CD14-positive monocyte (primary cell): ENCODE results near the gene FXYD1. TPM values are rescaled to one million over a fixed set of nuclear protein-coding genes. Genes with fewer than 3 reads are reported as not detected.

Source experiments
- DNase-seq, 3 donors: peaks; one replicate each; pipeline ENCODE4 v3.0.0-alpha.2; 2011 to 2022
- H2AFZ ChIP-seq: 2 replicates; pipeline ENCODE4 v1.6.0; 2012; ENCODE audit warnings: mild to moderate bottlenecking, low read depth, low read length, inconsistent platforms; ENCODE audit not compliant: insufficient read depth, poor library complexity, severe bottlenecking
- H3K27ac ChIP-seq, 2 donors: 1 replicate in 1 of 2; 2 replicates in 1 of 2; pipeline ENCODE4 v1.5.1; 2012 to 2013; ENCODE audit warnings: low read length in 2 of 2, control low read depth in 1 of 2, inconsistent platforms in 1 of 2, low read depth in 1 of 2, mild to moderate bottlenecking in 1 of 2
- H3K27me3 ChIP-seq, 2 donors: one replicate each; pipeline versions ENCODE4 v1.6.0 to v1.6.1; 2011 to 2013; ENCODE audit warnings: low read length in 2 of 2; ENCODE audit not compliant: control insufficient read depth in 2 of 2, insufficient read depth in 2 of 2
- H3K36me3 ChIP-seq, 2 donors: replicated peaks in 1 of 2; 1 replicate in 1 of 2; 2 replicates in 1 of 2; pipeline versions ENCODE4 v1.5.1 to v1.6.1; 2012 to 2013; ENCODE audit warnings: low read length in 2 of 2, control low read depth in 1 of 2, inconsistent platforms in 1 of 2, mild to moderate bottlenecking in 1 of 2; ENCODE audit not compliant: insufficient read depth in 2 of 2, control insufficient read depth in 1 of 2
- H3K4me1 ChIP-seq, 2 donors: 1 replicate in 1 of 2; 2 replicates in 1 of 2; pipeline versions ENCODE4 v1.5.1 to v1.6.1; 2012 to 2013; ENCODE audit warnings: low read length in 2 of 2, control low read depth in 1 of 2, inconsistent platforms in 1 of 2, mild to moderate bottlenecking in 1 of 2, moderate library complexity in 1 of 2; ENCODE audit not compliant: insufficient read depth in 2 of 2, control insufficient read depth in 1 of 2
- H3K4me2 ChIP-seq: replicated peaks from 2 replicates; pipeline ENCODE3; 2012; ENCODE audit warnings: low read length, moderate library complexity, mild to moderate bottlenecking; ENCODE audit not compliant: poor library complexity, severe bottlenecking; ENCODE audit errors: extremely low read depth
- H3K4me3 ChIP-seq, 3 experiments: fragments of 200-600 bp in 1 of 3; sonication (generic) in 1 of 3; replicated peaks in 1 of 3; 1 replicate in 2 of 3; 2 replicates in 1 of 3; pipeline ENCODE4 v1.5.1; 2011 to 2013; ENCODE audit warnings: low read length in 3 of 3, mild to moderate bottlenecking in 3 of 3, control low read depth in 2 of 3, low read depth in 2 of 3, inconsistent platforms in 1 of 3, moderate library complexity in 1 of 3
- H3K79me2 ChIP-seq: 2 replicates; pipeline ENCODE4 v1.6.0; 2012; ENCODE audit warnings: mild to moderate bottlenecking, control low read depth, inconsistent platforms, low read length, moderate library complexity; ENCODE audit not compliant: insufficient read depth
- H3K9ac ChIP-seq: 2 replicates; pipeline ENCODE4 v1.6.0; 2017; ENCODE audit warnings: low read length, mild to moderate bottlenecking; ENCODE audit not compliant: insufficient read depth, poor library complexity, severe bottlenecking
- H3K9me3 ChIP-seq, 2 donors: replicated peaks in 1 of 2; 1 replicate in 1 of 2; 2 replicates in 1 of 2; pipeline versions ENCODE4 v1.5.1 to v1.6.1; 2012 to 2013; ENCODE audit warnings: low read length in 2 of 2, control low read depth in 1 of 2; ENCODE audit not compliant: control insufficient read depth in 1 of 2, insufficient read depth in 1 of 2
- H4K20me1 ChIP-seq: 2 replicates; pipeline ENCODE4 v1.6.0; 2012; ENCODE audit warnings: mild to moderate bottlenecking, low read length, control low read depth, moderate library complexity; ENCODE audit not compliant: insufficient read depth
- H3K27ac Mint-ChIP-seq, 7 donors: one replicate each; pipeline ENCODE4 v1.8.0; 2020; ENCODE audit warnings: mild to moderate bottlenecking in 7 of 7, mixed read lengths in 7 of 7, moderate library complexity in 6 of 7, inconsistent platforms in 2 of 7
- H3K27me3 Mint-ChIP-seq, 3 donors: one replicate each; pipeline ENCODE4 v1.8.0; 2021 to 2022; ENCODE audit warnings: low read depth in 3 of 3, mild to moderate bottlenecking in 3 of 3, mixed read lengths in 3 of 3, moderate library complexity in 3 of 3, inconsistent platforms in 1 of 3
- H3K36me3 Mint-ChIP-seq, 2 donors: one replicate each; pipeline ENCODE4 v1.8.0; 2020; ENCODE audit warnings: mixed read lengths in 2 of 2, inconsistent platforms in 1 of 2, mild to moderate bottlenecking in 1 of 2
- H3K4me1 Mint-ChIP-seq: one replicate; pipeline ENCODE4 v1.8.0; 2020; ENCODE audit warnings: mild to moderate bottlenecking, mixed read lengths
- H3K4me3 Mint-ChIP-seq, 2 donors: one replicate each; pipeline ENCODE4 v1.8.0; 2020; ENCODE audit warnings: mild to moderate bottlenecking in 2 of 2, mixed read lengths in 2 of 2, moderate library complexity in 1 of 2
- H3K9me3 Mint-ChIP-seq, 7 donors: one replicate each; pipeline ENCODE4 v1.8.0; 2020 to 2022; ENCODE audit warnings: mixed read lengths in 7 of 7, mild to moderate bottlenecking in 6 of 7, moderate library complexity in 6 of 7, inconsistent platforms in 2 of 7
- WGBS: methylation state at CpG from one replicate; pipeline ENCODE4 v1.1.5; 2013; ENCODE audit warnings: missing lambda C conversion rate; ENCODE audit not compliant: insufficient coverage; 5-methylcytosine and 5-hydroxymethylcytosine counted together
- intact Hi-C, 2 donors: fragments of 100-400 bp; cut with micrococcal nuclease; formaldehyde crosslinking; loops; one replicate each; pipeline versions ENCODE4 v1.15.0 to v1.15.1; 2023
- polyA plus RNA-seq, 3 donors: library from polyadenylated mRNA; depleted of rRNA in 1 of 3; unstranded in 2 of 3; stranded (reverse) in 1 of 3; fragments of 300-500 nt in 2 of 3; fragments of >200 nt in 1 of 3; fragmentation: Illumina TruSeq in 2 of 3; gene quantifications; 1 replicate in 2 of 3; 2 replicates in 1 of 3; pipeline ENCODE4 v1.2.3, GENCODE V29; 2012 to 2021
- TF ChIP-seq, protein P1 (sequence below): fragments of 200-600 bp; IDR thresholded peaks from one replicate; pipeline ENCODE4 v1.8.0; 2022; ENCODE audit warnings: antibody characterized with exemption, mild to moderate bottlenecking

FXYD1 gene
- polyA plus RNA-seq, 3 donors = 0.25 to 0.74 TPM; not detected in 1

- H4K20me1 ChIP-seq = no peaks in the 10 kb centered on the region
- peaks cover 49 to 52% of the 10 kb centered on the region in 2 donors for H3K4me1 ChIP-seq
- Mint-ChIP-seq H3K27ac (no peak overlapping the region), H3K27me3 (peaks cover 30 to 40% (median 31%) of the 10 kb centered on the region in 3 donors), H3K4me3 (peak overlapping the region in 1 of 2 donors; percentile 72), H3K36me3 (peaks cover 0 to 9% of the 10 kb centered on the region in 2 donors), H3K4me1 (peaks cover 57% of the 10 kb centered on the region), H3K9me3 (peaks cover 0 to 13% (median 0%) of the 10 kb centered on the region in 7 donors)
- intact Hi-C loops = loop anchor here in 1 of 2 donors (5.0 kb wide), 1 partner anchor 123 kb away; the partner anchor contains the start of gene USF2
- peaks cover 23 to 37% of the 10 kb centered on the region in 2 donors for H3K27me3 ChIP-seq
- no peak overlapping the region for H3K9ac ChIP-seq
- TF ChIP-seq, protein P1, sequence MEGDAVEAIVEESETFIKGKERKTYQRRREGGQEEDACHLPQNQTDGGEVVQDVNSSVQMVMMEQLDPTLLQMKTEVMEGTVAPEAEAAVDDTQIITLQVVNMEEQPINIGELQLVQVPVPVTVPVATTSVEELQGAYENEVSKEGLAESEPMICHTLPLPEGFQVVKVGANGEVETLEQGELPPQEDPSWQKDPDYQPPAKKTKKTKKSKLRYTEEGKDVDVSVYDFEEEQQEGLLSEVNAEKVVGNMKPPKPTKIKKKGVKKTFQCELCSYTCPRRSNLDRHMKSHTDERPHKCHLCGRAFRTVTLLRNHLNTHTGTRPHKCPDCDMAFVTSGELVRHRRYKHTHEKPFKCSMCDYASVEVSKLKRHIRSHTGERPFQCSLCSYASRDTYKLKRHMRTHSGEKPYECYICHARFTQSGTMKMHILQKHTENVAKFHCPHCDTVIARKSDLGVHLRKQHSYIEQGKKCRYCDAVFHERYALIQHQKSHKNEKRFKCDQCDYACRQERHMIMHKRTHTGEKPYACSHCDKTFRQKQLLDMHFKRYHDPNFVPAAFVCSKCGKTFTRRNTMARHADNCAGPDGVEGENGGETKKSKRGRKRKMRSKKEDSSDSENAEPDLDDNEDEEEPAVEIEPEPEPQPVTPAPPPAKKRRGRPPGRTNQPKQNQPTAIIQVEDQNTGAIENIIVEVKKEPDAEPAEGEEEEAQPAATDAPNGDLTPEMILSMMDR = no peak
- H3K4me2 ChIP-seq = no peak overlapping the region
- no peaks in the 10 kb centered on the region for H3K79me2 ChIP-seq
- H3K4me3 ChIP-seq = no peak overlapping the region
- no peak for DNase-seq
- no peak overlapping the region for H2AFZ ChIP-seq
- WGBS = 66% methylated on average over 3 of the region's 3 CpGs
- no peak overlapping the region for H3K27ac ChIP-seq
- H3K9me3 ChIP-seq = peaks cover 0 to 8% of the 10 kb centered on the region in 2 donors
- no peaks in the 10 kb centered on the region for H3K36me3 ChIP-seq
Measured at GRCh38 chr19:35143818-35144217, 5.2 kb downstream of the FXYD1 start.

DNA sequence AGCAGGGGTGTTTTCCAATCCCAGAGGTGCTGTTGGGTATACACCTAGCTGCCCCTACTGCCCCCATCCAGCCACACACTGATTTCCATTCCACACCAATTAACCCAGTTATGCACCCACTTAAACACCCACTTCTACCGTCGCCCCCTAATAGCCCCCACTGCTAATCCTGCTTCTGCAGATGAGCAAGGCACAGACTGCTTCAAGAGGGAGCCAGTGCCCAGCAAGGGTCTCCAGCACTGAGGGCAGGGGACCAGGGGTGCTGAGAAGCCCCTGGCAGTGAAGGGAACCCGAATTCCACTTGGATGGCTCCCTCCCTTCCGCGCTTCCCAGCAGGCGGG lies 5.6 kb downstream of the FXYD1 start:
- no peak overlapping the region for H3K4me3 ChIP-seq
- WGBS = 47% methylated on average over 2 of the region's 6 CpGs
- H3K9me3 ChIP-seq = peaks cover 0 to 8% of the 10 kb centered on the region in 2 donors
- no peak overlapping the region for H3K27ac Mint-ChIP-seq
- H3K79me2 ChIP-seq = no peaks in the 10 kb centered on the region
- H3K27me3 ChIP-seq = peaks cover 23 to 37% of the 10 kb centered on the region in 2 donors
- H3K27ac ChIP-seq = no peak overlapping the region
- peaks cover 45 to 48% of the 10 kb centered on the region in 2 donors for H3K4me1 ChIP-seq
- no peaks in the 10 kb centered on the region for H4K20me1 ChIP-seq
- H3K4me3 Mint-ChIP-seq = peak overlapping the region in 1 of 2 donors; percentile 72
- peaks cover 0 to 9% of the 10 kb centered on the region in 2 donors for H3K36me3 Mint-ChIP-seq
- TF ChIP-seq, protein P1 = no peak
- peaks cover 53% of the 10 kb centered on the region for H3K4me1 Mint-ChIP-seq
- no peak overlapping the region for H2AFZ ChIP-seq
- DNase-seq = no peak
- H3K9me3 Mint-ChIP-seq = peaks cover 0 to 13% (median 0%) of the 10 kb centered on the region in 7 donors
- no peak overlapping the region for H3K4me2 ChIP-seq
- no peaks in the 10 kb centered on the region for H3K36me3 ChIP-seq
- peaks cover 30 to 40% (median 31%) of the 10 kb centered on the region in 3 donors for H3K27me3 Mint-ChIP-seq
- intact Hi-C loops = loop anchor here in 1 of 2 donors (5.0 kb wide), 1 partner anchor 123 kb away; the partner anchor contains the start of gene USF2
- no peak overlapping the region for H3K9ac ChIP-seq
